ENCODE data around the gene KIZ.

GRCh38 chr20:21272279-21272678 is 146.4 kb downstream of the KIZ start:
- TF ChIP-seq CTCF (IDR thresholded peaks at IDR 0.05) (no peak), POLR2A (IDR thresholded peaks at IDR 0.05) (no peak)
